GM12878 (cell line): ENCODE data around the gene AP2A2. TPM values are rescaled to one million over a fixed set of nuclear protein-coding genes. Genes with fewer than 3 reads are reported as not detected.

Source experiments
- ATAC-seq: fragments of 200-7000 bp; cut with Tn5 transposase; 3 replicates; pipeline ENCODE4 v1.9.1; 2020; ENCODE audit warnings: mild to moderate bottlenecking, moderate library complexity
- BruUV-seq: library from RNA; stranded (reverse); fragments of 400-500 nt; replicated peaks from 2 replicates; lab custom pipeline; 2021; lab: Mats Ljungman, UMichigan
- CTCF ChIA-PET: fragments of 300-600 bp; sonication (Branson Sonifier 250); formaldehyde crosslinking; extraction: SDS; loops from one replicate; lab custom pipeline; 2021; ENCODE audit warnings: inconsistent platforms; lab: Yijun Ruan, JAX
- POLR2A ChIA-PET: fragments of 350-600 bp; formaldehyde crosslinking; extraction: SDS; loops from one replicate; lab custom pipeline; 2021; ENCODE audit warnings: inconsistent platforms; lab: Charles Lee
- RAD21 ChIA-PET: fragments of 300-600 bp; sonication (Branson Sonifier 250); formaldehyde crosslinking; loops from one replicate; lab custom pipeline; 2023; ENCODE audit warnings: antibody characterized with exemption; ENCODE audit not compliant: unreplicated experiment; lab: Charles Lee
- SMC1A ChIA-PET: fragments of 300-600 bp; sonication (Branson Sonifier 250); formaldehyde crosslinking; loops from one replicate; lab custom pipeline; 2023; ENCODE audit not compliant: unreplicated experiment, uncharacterized antibody; lab: Charles Lee
- DNase-seq: peaks from one replicate; pipeline ENCODE4 v3.0.0-alpha.2; 2011; ENCODE audit warnings: low read depth, low spot score
- FAIRE-seq: peaks from 3 replicates; lab custom pipeline; 2011; peaks lifted over from hg19 to GRCh38; lab: Jason Lieb, UNC
- H2AFZ ChIP-seq: 2 replicates; pipeline ENCODE4 v1.6.0; 2011; ENCODE audit warnings: low read depth, low read length, control low read depth; ENCODE audit not compliant: control insufficient read depth
- H3K27ac ChIP-seq: 2 replicates; pipeline ENCODE4 v1.5.1; 2011; ENCODE audit warnings: control low read depth; ENCODE audit not compliant: control insufficient read depth, insufficient read depth
- H3K27me3 ChIP-seq, 2 experiments: replicated peaks in 1 of 2; 2 replicates each; pipeline versions ENCODE4 v1.6.0 to v1.6.1; 2011; ENCODE audit warnings: low read length in 1 of 2; ENCODE audit not compliant: control insufficient read depth in 2 of 2, insufficient read depth in 2 of 2
- H3K36me3 ChIP-seq, 2 experiments: 2 replicates each; pipeline ENCODE4 v1.5.1; 2011; ENCODE audit warnings: low read length in 1 of 2; ENCODE audit not compliant: control insufficient read depth in 2 of 2, insufficient read depth in 2 of 2
- H3K4me1 ChIP-seq: 2 replicates; pipeline ENCODE4 v1.6.1; 2011; ENCODE audit warnings: mild to moderate bottlenecking, low read length, moderate library complexity, mixed read lengths; ENCODE audit not compliant: control insufficient read depth, insufficient read depth
- H3K4me2 ChIP-seq: 2 replicates; pipeline ENCODE4 v1.6.0; 2011; ENCODE audit warnings: control low read depth; ENCODE audit not compliant: control insufficient read depth, insufficient read depth
- H3K4me3 ChIP-seq: fragments of 200-600 bp; sonication (generic); 2 replicates; pipeline ENCODE4 v1.5.1; 2016
- H3K79me2 ChIP-seq: 2 replicates; pipeline ENCODE4 v1.6.0; 2011; ENCODE audit warnings: low read length; ENCODE audit not compliant: control insufficient read depth, insufficient read depth
- H3K9ac ChIP-seq: 2 replicates; pipeline ENCODE4 v1.8.0; 2011; ENCODE audit warnings: low read length, control low read depth, mixed read lengths; ENCODE audit not compliant: control insufficient read depth, insufficient read depth
- H3K9me3 ChIP-seq: replicated peaks from 3 replicates; pipeline ENCODE4 v1.5.1; 2011; ENCODE audit warnings: mild to moderate bottlenecking, low read length; ENCODE audit not compliant: control insufficient read depth, insufficient read depth
- H4K20me1 ChIP-seq: 2 replicates; pipeline ENCODE4 v1.6.0; 2011; ENCODE audit not compliant: control insufficient read depth, insufficient read depth
- CEBPB ChIP-seq, 2 experiments: fragments of 150-350 bp in 1 of 2; IDR thresholded peaks; 2 replicates each; pipeline ENCODE4 v1.6.1; 2012 to 2014; ENCODE audit warnings: low read depth in 2 of 2, low read length in 2 of 2, borderline replicate concordance in 1 of 2, inconsistent platforms in 1 of 2
- JUND ChIP-seq: IDR thresholded peaks from 2 replicates; pipeline ENCODE4 v1.6.1; 2012; ENCODE audit warnings: low read depth, mild to moderate bottlenecking, low read length, improper control_type of control experiment, moderate library complexity
- SKIL ChIP-seq: fragments of 450-650 bp; IDR thresholded peaks from 2 replicates; pipeline ENCODE4 v1.6.1; 2017; ENCODE audit warnings: mild to moderate bottlenecking, low read depth, inconsistent platforms; ENCODE audit not compliant: poor library complexity, severe bottlenecking
- SMARCA5 ChIP-seq: fragments of 450-650 bp; IDR thresholded peaks from 2 replicates; pipeline ENCODE4 v1.6.1; 2017; ENCODE audit warnings: mild to moderate bottlenecking
- STAT1 ChIP-seq: fragments of 450-650 bp; conservative IDR thresholded peaks from 2 replicates; pipeline ENCODE4 v1.6.1; 2014; ENCODE audit warnings: antibody characterized with exemption, mild to moderate bottlenecking
- WGBS: methylation state at CpG from one replicate; pipeline ENCODE4 v1.1.6; 2016; ENCODE audit warnings: low lambda C conversion rate; ENCODE audit not compliant: insufficient replicate concordance, insufficient coverage; ENCODE audit errors: missing lambda C conversion rate; 5-methylcytosine and 5-hydroxymethylcytosine counted together
- in situ Hi-C: fragments of 300-500 bp; cut with MboI; formaldehyde crosslinking; loops from 9 replicates; pipeline ENCODE4 v1.14.3; 2018; ENCODE audit warnings: mixed read lengths
- intact Hi-C: fragments of 100-400 bp; cut with micrococcal nuclease; formaldehyde crosslinking; loops from one replicate; pipeline ENCODE4 v1.14.2; 2022; ENCODE audit not compliant: unreplicated experiment
- polyA plus RNA-seq, 11 experiments: library from polyadenylated mRNA; depleted of rRNA in 4 of 11; unstranded in 6 of 11; stranded (reverse) in 5 of 11; fragments of >200 nt; fragmentation: Nextera tagmentation in 4 of 11; fragmentation: Illumina TruSeq in 1 of 11; extraction: Ambion mirVana in 4 of 11; extraction: Trizol in 1 of 11; gene quantifications; 1 replicate in 1 of 11; 2 replicates in 10 of 11; pipeline versions ENCODE4 v1.2.1 to v1.2.3, GENCODE V29; 2011 to 2016; ENCODE audit warnings: inconsistent platforms in 2 of 11, missing spikeins in 2 of 11, low read depth in 1 of 11
- total RNA-seq, 4 experiments: library from RNA; depleted of rRNA in 3 of 4; stranded (reverse); fragments of >200 nt in 3 of 4; fragmentation: Illumina TruSeq in 1 of 4; extraction: Trizol in 1 of 4; gene quantifications; 2 replicates each; pipeline versions ENCODE4 v1.2.1 to v1.2.3, GENCODE V29; 2013 to 2021
- TF ChIP-seq, protein P1 (sequence below): IDR thresholded peaks from 2 replicates; pipeline ENCODE4 v1.6.1; 2011; ENCODE audit warnings: borderline replicate concordance, low read depth, mild to moderate bottlenecking, moderate library complexity, low read length; ENCODE audit not compliant: insufficient read depth, poor library complexity, severe bottlenecking

Gene AP2A2
- total and polyA plus RNA-seq, 10 of the 15 experiments (the other 5 are each of a cell fraction or from before 2014, with no cell fraction given): 0.58 to 48.8 (median 18.2) TPM

GRCh38 chr11:953512-953911, 27.8 kb downstream of the AP2A2 start (continued):
- no peak for TF ChIP-seq SMARCA5
- TF ChIP-seq CEBPB (IDR thresholded peaks at IDR 0.05; ENCODE audit: borderline replicate concordance in 1 of 2, low read depth in 2 of 2, low read length in 2 of 2): no peak
- TF ChIP-seq SKIL: no peak
- no peak for TF ChIP-seq STAT1

DNA sequence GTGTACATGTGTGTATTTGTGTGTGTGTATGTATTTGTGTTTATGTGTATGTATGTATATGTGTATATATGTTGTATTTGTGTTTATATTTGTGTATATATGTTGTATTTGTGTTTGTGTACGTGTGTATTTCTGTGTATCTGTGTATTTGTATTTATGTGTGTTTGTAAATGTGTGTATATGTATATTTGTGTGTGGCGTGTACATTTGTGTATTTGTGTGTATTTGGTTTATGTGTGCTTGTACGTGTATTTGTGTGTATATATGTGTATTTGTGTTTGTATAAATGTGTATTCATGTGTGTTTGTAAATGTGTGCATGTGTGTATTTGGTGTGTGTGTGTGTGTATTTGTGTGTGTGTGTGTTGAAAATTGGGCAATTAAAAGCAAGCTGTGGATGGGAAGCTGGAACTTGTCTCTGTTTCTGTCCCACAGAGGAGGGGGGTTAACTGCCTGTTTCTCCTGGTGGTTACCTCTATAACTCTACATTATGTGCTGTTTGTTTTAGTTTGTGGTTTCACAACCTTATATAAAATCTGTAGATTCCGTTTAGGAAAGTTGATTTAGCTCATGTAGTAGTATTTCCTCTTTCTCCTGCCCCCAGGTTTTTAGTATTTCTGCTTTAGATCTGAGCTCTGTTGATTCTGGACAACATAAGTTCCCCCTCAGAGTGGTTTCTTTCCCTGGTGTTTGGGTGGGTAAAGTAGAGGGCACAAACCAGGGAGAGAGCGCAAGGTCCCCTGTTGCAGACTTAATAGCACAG, 28.9 kb downstream of the AP2A2 start:
- TF ChIP-seq, protein P1, sequence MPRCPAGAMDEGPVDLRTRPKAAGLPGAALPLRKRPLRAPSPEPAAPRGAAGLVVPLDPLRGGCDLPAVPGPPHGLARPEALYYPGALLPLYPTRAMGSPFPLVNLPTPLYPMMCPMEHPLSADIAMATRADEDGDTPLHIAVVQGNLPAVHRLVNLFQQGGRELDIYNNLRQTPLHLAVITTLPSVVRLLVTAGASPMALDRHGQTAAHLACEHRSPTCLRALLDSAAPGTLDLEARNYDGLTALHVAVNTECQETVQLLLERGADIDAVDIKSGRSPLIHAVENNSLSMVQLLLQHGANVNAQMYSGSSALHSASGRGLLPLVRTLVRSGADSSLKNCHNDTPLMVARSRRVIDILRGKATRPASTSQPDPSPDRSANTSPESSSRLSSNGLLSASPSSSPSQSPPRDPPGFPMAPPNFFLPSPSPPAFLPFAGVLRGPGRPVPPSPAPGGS: peak; percentile 37
- TF ChIP-seq JUND: no peak
- TF ChIP-seq, all 136 proteins: peak for 1
- no peaks in the 10 kb centered on the region for H3K4me1 ChIP-seq
- no peak for ATAC-seq
- H3K9ac ChIP-seq: no peak overlapping the region
- ChIA-PET SMC1A (no interaction called here), RAD21 (no interaction called here), CTCF (no interaction called here), POLR2A (no interaction called here)
- in situ Hi-C loops: no loop called here
- no peak overlapping the region for H3K27ac ChIP-seq
- intact Hi-C loops: no loop called here
- H3K36me3 ChIP-seq: peaks cover 0 to 1% of the 10 kb centered on the region in 2 experiments; a peak in 3 of 4 replicates
- BruUV-seq: no TSS peak
- H4K20me1 ChIP-seq: peaks cover 4% of the 10 kb centered on the region; the same call in 1 of the 2 replicates
- WGBS: 78% methylated on average over 5 of the region's 5 CpGs
- FAIRE-seq: no peak
- H3K79me2 ChIP-seq: peaks cover 2% of the 10 kb centered on the region; the same call in 1 of the 2 replicates
- no peak overlapping the region for H3K4me2 ChIP-seq
- no peaks in the 10 kb centered on the region for H3K27me3 ChIP-seq
- no peak overlapping the region for H2AFZ ChIP-seq
- H3K9me3 ChIP-seq: no peaks in the 10 kb centered on the region; the same call in 2 of the 3 replicates
- DNase-seq: no peak
- no peak overlapping the region for H3K4me3 ChIP-seq
